ENCODE results near the gene ZNF80.

ZNF80 gene

GRCh38 chr3:114231616-114232015 is 5.8 kb downstream of the ZNF80 start:
- no peak overlapping the region for H3K27ac ChIP-seq
- TF ChIP-seq CTCF (conservative IDR thresholded peaks at IDR 0.05), result no peak

DNA sequence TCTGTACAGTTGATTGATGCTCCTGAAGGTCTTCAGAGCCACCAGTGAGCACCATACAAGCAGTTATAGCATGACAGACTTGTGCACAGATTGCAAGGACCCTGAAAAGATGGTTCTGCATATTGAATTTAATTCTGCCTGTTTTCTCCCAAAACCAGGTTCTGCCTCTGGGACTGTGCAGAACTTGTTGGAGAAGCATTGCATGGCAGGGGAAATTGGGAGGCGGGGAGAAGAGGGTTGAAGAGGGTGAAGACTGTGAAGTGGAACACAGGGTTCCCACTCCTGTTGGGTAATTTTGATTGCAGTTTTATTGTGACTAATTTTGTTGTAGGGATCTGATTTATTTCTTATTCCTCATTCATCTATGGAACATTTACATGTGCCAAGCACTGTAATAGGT is 10.3 kb downstream of the ZNF80 start:
- H3K27ac ChIP-seq, result no peak overlapping the region
- no peak for TF ChIP-seq CTCF (conservative IDR thresholded peaks at IDR 0.05)

DNA sequence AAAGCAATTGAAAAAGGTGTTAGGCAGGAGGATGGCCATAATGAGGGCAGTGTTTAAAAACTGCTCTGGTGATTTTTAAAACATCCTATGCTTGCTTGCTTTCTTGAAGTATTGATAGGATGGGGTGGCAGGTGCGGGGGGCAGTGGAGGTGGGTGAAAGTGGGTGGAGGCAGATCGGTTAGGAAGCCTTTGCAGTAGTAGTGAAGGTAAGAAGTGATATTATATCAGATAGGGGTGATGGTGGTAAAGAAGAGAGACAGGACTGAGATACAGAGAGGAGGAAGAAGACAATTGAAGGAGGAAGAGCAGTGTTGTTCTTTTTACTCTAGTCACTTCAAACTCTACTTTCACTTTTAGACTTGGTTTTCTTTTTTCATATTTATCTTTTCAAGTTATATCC is 11.1 kb downstream of the ZNF80 start:
- no peak for TF ChIP-seq CTCF (conservative IDR thresholded peaks at IDR 0.05)
- H3K27ac ChIP-seq, result no peak overlapping the region

DNA sequence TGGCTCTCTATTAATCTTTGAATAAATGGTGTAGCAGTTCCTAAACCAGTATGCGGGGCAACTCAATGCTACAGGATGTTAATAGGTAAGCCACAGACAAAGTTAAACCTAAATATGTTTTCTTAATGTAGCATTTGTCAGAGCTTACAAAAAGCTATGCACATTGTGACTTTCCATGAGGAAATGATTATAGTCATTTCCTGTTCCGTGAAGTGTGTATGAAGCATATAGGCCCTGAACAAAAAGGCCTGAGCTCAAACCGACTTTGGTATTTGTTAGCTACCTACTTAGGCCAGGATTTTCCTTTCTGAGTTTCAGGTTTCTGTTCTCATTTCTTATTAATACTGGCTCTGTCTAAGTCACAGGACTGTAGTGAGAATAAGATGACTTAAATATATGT is 14.2 kb downstream of the ZNF80 start:
- no peak for TF ChIP-seq CTCF (conservative IDR thresholded peaks at IDR 0.05)
- H3K27ac ChIP-seq, result no peak overlapping the region

DNA sequence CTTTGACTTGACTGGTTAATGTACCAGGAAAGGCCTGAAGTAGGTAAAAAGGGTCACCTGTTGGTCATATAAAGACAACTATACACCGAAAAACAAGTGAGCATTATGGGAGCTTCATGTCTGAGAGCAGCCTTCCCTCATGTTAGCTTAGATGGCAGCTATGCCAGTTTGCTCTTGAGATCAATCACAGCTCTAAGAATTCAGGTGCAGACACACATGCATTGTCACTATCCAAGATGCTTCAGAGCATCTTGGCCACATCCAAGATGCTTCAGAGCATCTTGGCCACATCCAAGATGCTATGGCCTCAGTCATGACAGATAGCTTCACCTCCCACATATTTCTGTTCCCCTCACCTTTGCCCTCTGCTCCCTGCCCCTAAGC is 15.5 kb downstream of the ZNF80 start:
- TF ChIP-seq CTCF (conservative IDR thresholded peaks at IDR 0.05), result no peak
- H3K27ac ChIP-seq, result no peak overlapping the region

GRCh38 chr3:114221165-114221880 is 16.1 kb downstream of the ZNF80 start:
- H3K27ac ChIP-seq, result no peak overlapping the region
- no peak for TF ChIP-seq CTCF (conservative IDR thresholded peaks at IDR 0.05)

GRCh38 chr3:114219741-114220140 is 17.6 kb downstream of the ZNF80 start:
- H3K27ac ChIP-seq, result no peak overlapping the region
- no peak for TF ChIP-seq CTCF (conservative IDR thresholded peaks at IDR 0.05)

Measured in VCaP (cell line).